K562 (cell line): ENCODE data around the gene SCARF2. TPM values are rescaled to one million over a fixed set of nuclear protein-coding genes. Genes with fewer than 3 reads are reported as not detected.
A peak's percentile ranks its signal among the peaks of the same experiment; 100 is the strongest.

ENCODE experiments used
- AFF4 ChIP-seq: sonication (generic); formaldehyde crosslinking; IDR thresholded peaks from 2 replicates; pipeline ENCODE4 v1.8.0; 2023; ENCODE audit warnings: mild to moderate bottlenecking, missing genetic modification reagents
- E2F6 ChIP-seq, 2 experiments: IDR thresholded peaks; 2 replicates each; pipeline ENCODE4 v1.6.1; 2011; ENCODE audit warnings: borderline replicate concordance in 1 of 2, control low read depth in 1 of 2, low read depth in 1 of 2, low read length in 1 of 2, mild to moderate bottlenecking in 1 of 2, mixed read lengths in 1 of 2, moderate library complexity in 1 of 2; ENCODE audit not compliant: insufficient read depth in 1 of 2, insufficient read length in 1 of 2, poor library complexity in 1 of 2, severe bottlenecking in 1 of 2; ENCODE audit errors: extremely low read depth in 1 of 2
- FOXK2 ChIP-seq, 2 experiments: fragments of 450-650 bp; IDR thresholded peaks in 1 of 2; conservative IDR thresholded peaks in 1 of 2; 2 replicates each; pipeline ENCODE4 v1.6.1; 2016; ENCODE audit warnings: low read depth in 2 of 2, mild to moderate bottlenecking in 1 of 2
- MXI1 ChIP-seq: IDR thresholded peaks from 2 replicates; pipeline ENCODE4 v1.6.1; 2011; ENCODE audit warnings: low read depth, mild to moderate bottlenecking, improper control_type of control experiment, low read length
- POLR3A ChIP-seq: IDR thresholded peaks from 2 replicates; pipeline ENCODE4 v1.6.1; 2011; ENCODE audit warnings: borderline replicate concordance, mild to moderate bottlenecking, moderate library complexity; ENCODE audit not compliant: insufficient read length, insufficient read depth; ENCODE audit errors: extremely low read depth
- POU5F1 ChIP-seq: fragments of 150-350 bp; IDR thresholded peaks from 2 replicates; pipeline ENCODE4 v1.6.1; 2014; ENCODE audit warnings: borderline replicate concordance, low read length, low read depth, mild to moderate bottlenecking; ENCODE audit not compliant: partially characterized antibody
- TFE3 ChIP-seq: fragments of 450-650 bp; formaldehyde crosslinking; IDR thresholded peaks from 2 replicates; pipeline ENCODE4 v1.4.0; 2020; ENCODE audit warnings: mild to moderate bottlenecking, mixed read lengths
- THRAP3 ChIP-seq: fragments of 450-650 bp; IDR thresholded peaks from 2 replicates; pipeline ENCODE4 v1.6.1; 2016; ENCODE audit warnings: mild to moderate bottlenecking, inconsistent platforms, borderline replicate concordance
- WHSC1 ChIP-seq: IDR thresholded peaks from one replicate; pipeline ENCODE4 v1.6.1; 2012; ENCODE audit warnings: low read length, control low read depth, inconsistent platforms
- ZBTB11 ChIP-seq, 3 experiments: fragments of 200-800 bp in 1 of 3; fragments of 250-450 bp in 1 of 3; fragments of 450-650 bp in 1 of 3; sonication (Bioruptor Pico) in 1 of 3; sonication (Bioruptor generic) in 1 of 3; formaldehyde crosslinking in 1 of 3; IDR thresholded peaks; 2 replicates each; pipeline versions ENCODE4 v1.6.1 to v1.8.0; 2016 to 2022; ENCODE audit warnings: mild to moderate bottlenecking in 2 of 3, missing genetic modification characterization in 2 of 3, missing compliant biosample characterization in 1 of 3, moderate library complexity in 1 of 3
- ZNF124 ChIP-seq: sonication (generic); formaldehyde crosslinking; IDR thresholded peaks from 2 replicates; pipeline ENCODE4 v1.8.1; 2022; ENCODE audit warnings: missing genetic modification reagents
- ZNF133 ChIP-seq: fragments of 250-450 bp; sonication (Bioruptor Pico); IDR thresholded peaks from 2 replicates; pipeline ENCODE4 v1.4.0; 2020; ENCODE audit warnings: mild to moderate bottlenecking
- ZNF644 ChIP-seq: fragments of 200-800 bp; sonication (Bioruptor generic); IDR thresholded peaks from 2 replicates; pipeline ENCODE4 v1.6.1; 2016; ENCODE audit warnings: low read depth, missing genetic modification characterization, missing compliant biosample characterization
- ZNF668 ChIP-seq: fragments of 250-450 bp; sonication (Bioruptor Pico); IDR thresholded peaks from 2 replicates; pipeline ENCODE4 v1.8.0; 2022; ENCODE audit warnings: mild to moderate bottlenecking, inconsistent platforms
- polyA plus RNA-seq, 8 experiments: library from polyadenylated mRNA; depleted of rRNA in 4 of 8; stranded (reverse) in 5 of 8; unstranded in 3 of 8; fragments of >200 nt; fragmentation: Nextera tagmentation in 2 of 8; fragmentation: Illumina TruSeq in 1 of 8; extraction: Ambion mirVana in 2 of 8; extraction: Trizol in 1 of 8; gene quantifications; 2 replicates each; pipeline versions ENCODE4 v1.2.1 to v1.2.3, GENCODE V29; 2011 to 2014; ENCODE audit warnings: inconsistent platforms in 1 of 8, missing spikeins in 1 of 8
- total RNA-seq, 7 experiments: library from RNA; depleted of rRNA in 6 of 7; stranded (reverse); fragments of >200 nt in 6 of 7; fragmentation: Illumina TruSeq in 2 of 7; extraction: Trizol in 2 of 7; gene quantifications; 2 replicates each; pipeline versions ENCODE4 v1.2.1 to v1.2.3, GENCODE V29; 2011 to 2021; ENCODE audit warnings: low replicate concordance in 1 of 7

The SCARF2 gene
- total and polyA plus RNA-seq, 9 of the 15 experiments (the other 6 are each of a cell fraction or from before 2014, with no cell fraction given) = 0.06 to 0.32 (median 0.21) TPM; not detected in 5

GRCh38 chr22:20432244-20432686 lies 5.4 kb downstream of the SCARF2 start (continued):
- TF ChIP-seq E2F6 (IDR thresholded peaks at IDR 0.05; ENCODE audit: borderline replicate concordance in 1 of 2, extremely low read depth in 1 of 2, insufficient read depth in 1 of 2, insufficient read length in 1 of 2, low read depth in 1 of 2, low read length in 1 of 2, poor library complexity in 1 of 2, severe bottlenecking in 1 of 2) (peak in 1 of 2 experiments; percentile 43), POU5F1 (no peak), FOXK2 (conservative IDR thresholded peaks at IDR 0.05 in 1 of 2, IDR thresholded peaks at IDR 0.05 in 1 of 2; ENCODE audit: low read depth in 2 of 2) (no peak), MXI1 (no peak), TFE3 (CRISPR knock-in tag) (peak; percentile 85), ZNF668 (CRISPR knock-in tag) (no peak), ZNF133 (no peak), AFF4 (CRISPR knock-in tag) (no peak), POLR3A (no peak), ZNF124 (CRISPR knock-in tag) (0 out of 2 replicates have a peak, but pooled peaks have one; percentile 66), THRAP3 (no peak), ZNF644 (tag) (no peak), WHSC1 (no peak), ZBTB11 (CRISPR knock-in tag; IDR thresholded peaks at IDR 0.05) (0 out of 6 replicates have a peak, but pooled peaks of 1 of the 3 experiments have one; percentile 23)
